GM18861 (cell line): Measurements from ENCODE around the gene TAAR2.
A peak's percentile ranks its signal among the peaks of the same experiment; 100 is the strongest.
"Not testable (repeated sequence)": the region's sequence is repeated elsewhere in the genome, so short reads cannot be mapped to it uniquely, and the experiment has no call there.

ENCODE experiments used
- ATAC-seq: cut with Tn5 transposase; IDR thresholded peaks from one replicate; pipeline ENCODE4 v1.9.1; 2021; ENCODE audit not compliant: unreplicated experiment

Gene TAAR2, protein sequence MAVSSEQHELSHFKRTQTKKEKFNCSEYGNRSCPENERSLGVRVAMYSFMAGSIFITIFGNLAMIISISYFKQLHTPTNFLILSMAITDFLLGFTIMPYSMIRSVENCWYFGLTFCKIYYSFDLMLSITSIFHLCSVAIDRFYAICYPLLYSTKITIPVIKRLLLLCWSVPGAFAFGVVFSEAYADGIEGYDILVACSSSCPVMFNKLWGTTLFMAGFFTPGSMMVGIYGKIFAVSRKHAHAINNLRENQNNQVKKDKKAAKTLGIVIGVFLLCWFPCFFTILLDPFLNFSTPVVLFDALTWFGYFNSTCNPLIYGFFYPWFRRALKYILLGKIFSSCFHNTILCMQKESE

DNA sequence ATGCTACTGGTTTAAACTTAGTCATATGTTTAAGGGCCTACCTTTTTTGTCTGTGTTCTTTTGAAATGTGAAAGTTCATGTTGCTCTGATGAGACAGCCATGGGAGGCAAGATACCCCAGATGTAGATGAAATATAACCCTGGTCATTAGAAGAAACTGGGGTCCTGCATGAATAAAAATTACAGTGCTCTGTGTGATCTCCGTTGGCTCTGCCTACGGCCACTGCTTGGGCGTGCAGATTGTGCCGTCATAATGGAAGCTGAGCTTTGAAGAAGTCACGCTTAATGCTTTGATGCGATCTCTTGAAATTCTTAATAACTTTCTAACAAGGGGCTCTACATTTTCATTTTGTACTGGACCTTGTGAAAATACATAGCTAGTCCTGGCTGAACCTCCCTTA, at the start of gene TAAR2:
TAAR2 (minus strand) TSS at position 101 of the 400 bp plus-strand sequence; CDS start at position 101, 0 bp downstream.
- ATAC-seq, result no peak

GRCh38 chr6:132673376-132674094, 49.5 kb upstream of the TAAR2 start:
- ATAC-seq, result no peak

DNA sequence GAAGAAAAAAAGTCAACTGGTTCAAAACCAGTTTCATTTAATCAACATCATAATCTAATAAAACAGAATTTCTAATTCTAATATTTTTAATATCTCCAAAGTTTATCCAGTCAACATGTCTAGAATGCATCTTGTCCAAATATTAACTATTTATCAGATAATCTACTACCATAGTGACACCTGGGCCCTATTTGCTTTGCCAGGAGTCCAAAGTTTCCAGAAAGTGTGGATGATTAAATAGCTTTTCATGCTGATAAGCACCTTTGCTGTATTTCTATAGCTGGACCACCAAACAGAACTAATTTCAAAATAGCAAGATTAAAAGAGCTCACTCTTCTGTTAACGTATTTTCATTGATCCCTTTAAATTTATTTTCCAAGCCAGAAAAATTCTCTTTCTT, 47.2 kb upstream of the TAAR2 start:
- ATAC-seq, result no peak

DNA sequence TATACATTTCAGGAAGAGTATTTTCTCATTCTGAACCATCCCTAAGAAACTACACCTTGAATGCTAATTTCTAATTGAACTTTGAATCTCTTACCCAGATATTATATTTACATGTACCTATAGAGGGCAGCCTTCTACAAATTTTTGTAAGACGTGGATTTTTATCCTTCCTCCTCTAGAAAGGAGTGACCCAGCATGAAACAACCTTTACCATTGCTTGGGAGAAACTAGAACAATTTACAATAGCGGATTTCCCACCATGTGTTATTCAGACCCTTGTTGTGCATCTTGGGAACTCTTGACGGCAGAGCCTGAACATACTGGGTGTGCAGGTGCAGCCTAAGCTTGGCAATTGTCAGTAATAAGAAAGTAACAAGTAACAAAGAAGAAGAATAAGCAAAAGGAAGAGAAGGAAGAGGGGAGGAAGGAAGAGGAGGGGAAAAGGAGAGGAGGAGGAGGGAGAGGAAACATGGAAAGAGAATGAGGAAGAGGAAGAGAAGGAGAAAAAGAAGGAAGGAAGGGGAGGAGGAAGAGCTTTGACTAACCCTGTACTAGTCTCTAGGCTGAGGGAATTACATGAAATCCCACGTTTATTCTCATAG, 45.7 kb upstream of the TAAR2 start:
- no peak for ATAC-seq

DNA sequence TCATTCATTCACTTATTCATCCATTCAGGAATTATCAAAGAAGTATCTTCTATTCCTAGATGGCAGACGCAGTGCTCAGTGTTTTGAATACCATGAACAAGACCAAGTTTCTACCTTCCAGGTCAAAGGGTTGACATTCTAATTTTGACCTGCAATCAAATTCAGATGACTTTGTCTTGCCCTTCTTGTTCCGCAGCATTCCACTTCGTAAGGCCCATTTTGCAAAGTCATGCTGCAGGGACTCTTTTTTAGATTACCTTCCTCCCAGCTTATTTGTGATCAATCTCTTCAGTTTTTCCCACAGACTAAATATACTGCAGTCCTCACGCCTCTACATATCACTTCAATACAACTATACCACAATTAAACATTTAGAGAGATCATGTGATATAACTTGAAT, 42.0 kb upstream of the TAAR2 start:
- ATAC-seq, result no peak

GRCh38 chr6:132664309-132665034, 40.4 kb upstream of the TAAR2 start:
- ATAC-seq, result no peak

- no peak for ATAC-seq
Measured at GRCh38 chr6:132663661-132664060, 39.6 kb upstream of the TAAR2 start.

DNA sequence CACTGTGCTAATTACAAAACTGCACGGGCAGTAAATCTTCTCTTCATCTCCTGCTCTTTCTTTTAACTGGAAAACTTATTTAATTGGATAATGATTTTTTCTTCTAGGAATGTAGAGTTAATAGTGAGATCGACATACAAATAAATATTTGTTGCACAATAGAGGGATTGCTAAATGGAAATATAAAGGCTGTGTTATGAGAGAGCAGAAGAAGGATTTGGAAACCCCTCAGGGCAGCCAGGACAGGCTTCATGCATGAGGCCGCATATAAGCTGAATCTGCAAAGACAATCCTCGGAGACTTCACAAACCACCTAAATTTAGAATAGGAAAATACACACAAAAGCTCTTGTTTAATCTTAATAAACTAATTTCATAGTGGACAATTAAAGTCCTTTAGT, 37.8 kb upstream of the TAAR2 start:
- ATAC-seq, result no peak

DNA sequence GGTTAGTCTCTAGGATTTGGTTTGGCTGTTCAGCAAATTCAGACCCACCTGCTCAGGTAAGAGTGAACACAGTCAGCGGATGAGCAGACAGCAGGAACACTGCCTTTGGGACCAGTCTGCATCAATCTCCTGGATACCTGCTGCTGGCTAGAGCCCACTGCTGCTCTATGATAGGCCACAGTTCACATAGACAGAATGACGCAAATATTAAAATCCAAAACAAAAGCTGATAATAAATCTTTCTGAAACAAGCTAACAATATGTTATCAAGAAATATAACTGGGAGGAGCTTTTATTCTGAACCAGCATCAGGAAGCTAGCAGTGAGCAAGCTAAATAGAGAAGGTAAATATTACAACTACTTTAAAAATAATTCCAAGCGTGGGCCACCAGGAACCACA, 35.0 kb upstream of the TAAR2 start, which contains the start of gene TAAR1:
TAAR1 (minus strand) TSS at position 101 of the 400 bp plus-strand sequence. CDS start 13,179 bp downstream, outside the sequence.
- ATAC-seq, result no peak

DNA sequence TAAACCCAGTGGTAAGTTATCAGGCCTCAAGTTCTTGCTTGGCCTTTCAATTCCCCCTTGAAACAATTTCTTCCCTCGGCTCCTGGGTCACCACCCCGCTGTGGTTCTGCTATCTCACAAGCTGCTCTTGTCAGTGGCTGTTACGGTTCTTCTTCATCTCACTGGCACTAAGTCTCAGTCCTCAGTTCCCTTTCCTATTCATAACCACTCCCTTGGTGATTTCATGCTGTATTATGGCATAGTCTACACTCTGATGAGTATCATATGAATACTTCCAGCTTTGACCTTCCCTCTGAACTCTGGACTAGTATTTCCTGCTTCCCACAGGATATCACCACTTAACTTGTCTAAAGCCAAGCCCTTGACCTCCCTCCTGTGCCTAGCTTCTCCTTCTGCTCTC, 27.0 kb upstream of the TAAR2 start:
- no peak for ATAC-seq

GRCh38 chr6:132650429-132650828, 26.4 kb upstream of the TAAR2 start:
- ATAC-seq, result no peak

DNA sequence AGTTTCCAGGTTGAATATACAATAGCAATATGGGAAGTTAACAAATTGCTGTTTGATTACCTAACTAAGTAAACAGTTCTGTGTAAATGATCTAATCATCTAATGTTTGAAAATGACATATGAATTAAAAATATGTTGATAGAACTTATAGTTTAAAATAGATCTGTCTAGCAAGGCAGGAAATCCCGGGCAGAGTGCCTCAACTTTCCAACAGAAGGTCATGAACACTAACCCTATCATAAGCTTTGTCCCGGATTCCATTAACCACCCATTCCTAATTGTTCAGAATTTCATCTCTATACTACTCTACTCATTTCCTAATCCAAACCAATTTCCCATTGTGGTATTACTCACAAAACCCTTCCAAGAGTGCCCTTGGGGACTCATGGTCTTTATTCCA, 24.8 kb upstream of the TAAR2 start:
- no peak for ATAC-seq

DNA sequence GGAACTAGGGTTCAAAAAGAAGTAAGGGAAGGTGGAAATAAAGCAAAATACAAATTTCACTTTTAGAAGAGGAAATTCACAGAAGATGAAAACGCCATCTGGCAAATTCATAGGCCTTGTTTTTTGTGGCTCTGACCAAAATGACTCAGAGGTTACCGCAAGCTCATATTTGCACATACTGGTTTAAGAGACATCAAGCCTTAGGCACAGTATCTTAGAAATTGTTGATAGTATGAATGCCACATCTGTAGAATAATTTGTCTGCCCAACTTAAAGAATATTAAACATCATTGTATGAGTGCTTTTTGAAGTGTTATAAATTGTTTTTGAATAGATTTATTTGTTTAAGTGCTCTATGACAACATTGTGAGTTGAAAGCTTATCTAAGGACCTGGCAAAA, 24.3 kb upstream of the TAAR2 start:
- ATAC-seq, result peak; percentile 77

GRCh38 chr6:132643547-132643946, 19.5 kb upstream of the TAAR2 start:
- ATAC-seq, result peak; percentile 72

DNA sequence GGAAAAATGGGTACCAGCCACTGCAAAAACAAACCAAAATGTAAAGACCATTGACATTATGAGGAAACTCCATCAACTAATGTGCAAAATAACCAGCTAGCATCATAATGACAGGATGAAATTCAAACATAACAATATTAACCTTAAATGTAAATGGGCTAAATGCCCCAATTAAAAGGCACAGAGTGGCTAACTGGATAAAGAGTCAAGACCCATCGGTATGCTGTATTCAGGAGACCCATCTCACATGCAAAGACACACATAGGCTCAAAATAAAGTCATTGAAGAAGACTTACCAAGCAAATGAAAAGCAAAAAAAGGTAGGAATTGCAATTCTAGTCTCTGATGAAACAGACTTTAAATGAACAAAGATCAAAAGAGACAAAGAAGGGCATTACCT, 13.1 kb upstream of the TAAR2 start:
- ATAC-seq, result not testable (repeated sequence)

GRCh38 chr6:132635906-132636305, 11.8 kb upstream of the TAAR2 start:
- ATAC-seq, result not testable (repeated sequence)

- ATAC-seq, result not testable (repeated sequence)
Measured at GRCh38 chr6:132635288-132635687, 11.2 kb upstream of the TAAR2 start.

- ATAC-seq, result no peak
Measured at GRCh38 chr6:132634796-132635195, 10.7 kb upstream of the TAAR2 start.

GRCh38 chr6:132633362-132633761, 9.3 kb upstream of the TAAR2 start:
- ATAC-seq, result no peak

DNA sequence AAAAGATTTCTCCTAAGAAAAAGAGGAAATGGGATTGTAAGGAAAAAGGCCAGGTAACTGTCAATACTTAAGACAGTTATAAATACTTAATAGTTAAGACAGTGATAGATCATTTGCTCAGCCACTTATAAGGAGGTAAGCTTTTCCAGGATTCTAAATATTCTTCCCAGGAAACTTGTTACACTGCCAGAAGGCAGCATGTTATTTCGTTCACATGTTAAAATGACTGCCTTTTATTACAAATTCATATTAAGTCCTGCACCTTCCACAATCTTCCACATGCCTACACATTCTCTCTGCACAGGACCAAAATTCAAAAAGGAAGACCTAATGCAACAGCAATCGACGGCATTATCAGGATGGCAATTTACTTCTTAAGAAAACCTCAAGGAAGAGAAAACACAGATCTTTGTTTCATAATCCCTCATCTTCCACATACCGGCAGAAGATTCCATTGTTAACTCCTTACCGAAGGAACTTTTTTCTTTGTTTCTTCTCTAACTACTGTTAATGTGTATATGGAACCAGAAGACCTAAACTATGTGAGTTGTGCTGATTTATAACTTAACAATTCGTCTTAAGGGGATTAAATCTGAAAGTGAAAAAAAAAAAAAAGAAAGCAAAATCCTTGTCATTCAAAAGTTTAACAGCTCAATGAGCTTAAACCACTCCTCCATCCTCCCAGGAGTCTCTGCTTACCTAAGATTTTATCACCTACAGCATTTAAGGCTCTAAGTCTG, 799 bp downstream of the TAAR2 start:
- ATAC-seq, result no peak

GRCh38 chr6:132616677-132617076, 7.4 kb downstream of the TAAR2 start:
- ATAC-seq, result no peak
